H1 (cell line): ENCODE data around the gene TBC1D22A. TPM values are rescaled to one million over a fixed set of nuclear protein-coding genes. Genes with fewer than 3 reads are reported as not detected.

Source experiments
- MAFK ChIP-seq: IDR thresholded peaks from 2 replicates; pipeline ENCODE4 v1.6.1; 2012; ENCODE audit warnings: low read depth, mild to moderate bottlenecking, improper control_type of control experiment, low read length
- RNF2 ChIP-seq: fragments of 200-900, 300-1000 bp; sonication (generic); IDR thresholded peaks from 2 replicates; pipeline ENCODE4 v1.7.1; 2016; ENCODE audit warnings: borderline replicate concordance, low read depth, mild to moderate bottlenecking, antibody characterized with exemption, low read length; ENCODE audit not compliant: poor library complexity, severe bottlenecking; ENCODE audit errors: missing control alignments
- SP2 ChIP-seq: IDR thresholded peaks from 2 replicates; pipeline ENCODE4 v1.6.1; 2012; ENCODE audit warnings: mild to moderate bottlenecking, low read length, inconsistent platforms
- SRF ChIP-seq: IDR thresholded peaks from 2 replicates; pipeline ENCODE4 v1.6.1; 2011; ENCODE audit warnings: mild to moderate bottlenecking, low read depth, low read length, moderate library complexity
- TEAD4 ChIP-seq: IDR thresholded peaks from 2 replicates; pipeline ENCODE4 v1.6.1; 2012; ENCODE audit warnings: low read depth, low read length, inconsistent platforms, mixed read lengths
- polyA plus RNA-seq, 7 experiments: library from polyadenylated mRNA; depleted of rRNA in 3 of 7; stranded (reverse) in 5 of 7; unstranded in 2 of 7; fragments of >200 nt in 5 of 7; fragments of 200-250 nt in 2 of 7; gene quantifications; 1 replicate in 5 of 7; 2 replicates in 1 of 7; 4 replicates in 1 of 7; pipeline versions ENCODE4 v1.2.1 to v1.2.3, GENCODE V29; 2011 to 2013; ENCODE audit warnings: missing spikeins in 2 of 7, mixed read lengths in 2 of 7
- total RNA-seq: library from RNA; stranded (reverse); fragmentation: NEBNext Ultra II Directional; extraction: Animal tissue kit (Norgen Biotek cat#: 25700); gene quantifications from 2 replicates; pipeline ENCODE4 v1.2.1, GENCODE V29; 2021

Gene TBC1D22A
- total and polyA plus RNA-seq, 2 of the 8 experiments (the other 6 are each of a cell fraction or from before 2014, with no cell fraction given) = 11.9 to 18.4 TPM

GRCh38 chr22:46842606-46843005 lies 80.2 kb downstream of the TBC1D22A start (continued):
- TF ChIP-seq RNF2 (no peak), SRF (no peak), MAFK (no peak), SP2 (no peak), TEAD4 (no peak)
